ENCODE results near the gene C19orf44. TPM values are rescaled to one million over a fixed set of nuclear protein-coding genes. Genes with fewer than 3 reads are reported as not detected.
"Not testable (repeated sequence)": the region's sequence is repeated elsewhere in the genome, so short reads cannot be mapped to it uniquely, and the experiment has no call there.

The C19orf44 gene
- total and polyA plus RNA-seq, 2 experiments from 2014 or later, result 2.4 to 5.1 TPM

- Histone ChIP-seq H3K9me2 (ENCODE audit: insufficient read depth) (no peaks in the 10 kb centered on the region), H3K4me3 (peak overlapping the region; percentile 82), H3K9me3 (ENCODE audit: low read depth) (no peaks in the 10 kb centered on the region), H4K20me1 (ENCODE audit: insufficient read depth) (no peaks in the 10 kb centered on the region), H3K27ac (peak overlapping the region; percentile 92), H3K4me2 (ENCODE audit: unreplicated experiment) (peak overlapping the region; percentile 70), H3F3A (ENCODE audit: insufficient read depth) (no peaks in the 10 kb centered on the region), H3K9ac (peak overlapping the region; percentile 91), H3K36me3 (ENCODE audit: low read depth) (no peaks in the 10 kb centered on the region), H2AFZ (peak overlapping the region; percentile 94), H3K27me3 (replicated peaks; ENCODE audit: insufficient read depth) (no peaks in the 10 kb centered on the region), H3K4me1 (ENCODE audit: insufficient read depth) (0 out of 2 replicates have a peak, but pooled peaks cover 3% of the 10 kb centered on the region), H3K79me2 (ENCODE audit: insufficient read depth) (peaks cover 41% of the 10 kb centered on the region)
- TF ChIP-seq EZH2 (IDR thresholded peaks at IDR 0.05; ENCODE audit: insufficient read depth, poor library complexity, severe bottlenecking) (no peak), EZH2phosphoT487 (IDR thresholded peaks at IDR 0.05; ENCODE audit: insufficient read depth, low read depth) (no peak)
- DNase-seq, result peak; percentile 91
- in situ Hi-C loops (cut with MboI), result no loop called here
- 1 to 3% methylated on average over 16 of the region's 16 CpGs for WGBS, 2 experiments (ENCODE audit: low coverage in 1 of 2, low lambda C conversion rate in 2 of 2, missing lambda C conversion rate in 2 of 2)
Observed at GRCh38 chr19:16496613-16496983, 404 bp downstream of the C19orf44 start.

GRCh38 chr19:16497042-16497441 is 848 bp downstream of the C19orf44 start:
- no peaks in the 10 kb centered on the region for H4K20me1 ChIP-seq (ENCODE audit: insufficient read depth)
- no peaks in the 10 kb centered on the region for H3F3A ChIP-seq (ENCODE audit: insufficient read depth)
- H3K9me2 ChIP-seq (ENCODE audit: insufficient read depth), result no peaks in the 10 kb centered on the region
- H3K4me2 ChIP-seq (ENCODE audit: unreplicated experiment), result peak overlapping the region; percentile 70
- no peak for TF ChIP-seq EZH2phosphoT487 (IDR thresholded peaks at IDR 0.05; ENCODE audit: insufficient read depth, low read depth)
- no peak for TF ChIP-seq EZH2 (IDR thresholded peaks at IDR 0.05; ENCODE audit: insufficient read depth, poor library complexity, severe bottlenecking)
- WGBS, 2 experiments (ENCODE audit: low coverage in 1 of 2, low lambda C conversion rate in 2 of 2, missing lambda C conversion rate in 2 of 2), result 51 to 52% methylated on average over 11 to 12 of the region's 12 CpGs
- peak overlapping the region; percentile 82 for H3K4me3 ChIP-seq
- H3K9me3 ChIP-seq (ENCODE audit: low read depth), result no peaks in the 10 kb centered on the region
- H3K79me2 ChIP-seq (ENCODE audit: insufficient read depth), result peaks cover 41% of the 10 kb centered on the region
- H3K9ac ChIP-seq, result peak overlapping the region; percentile 91
- H3K27me3 ChIP-seq (replicated peaks; ENCODE audit: insufficient read depth), result no peaks in the 10 kb centered on the region
- DNase-seq, result peak; percentile 42
- peak overlapping the region; percentile 92 for H3K27ac ChIP-seq
- in situ Hi-C loops (cut with MboI), result no loop called here
- H3K4me1 ChIP-seq (ENCODE audit: insufficient read depth), result 0 out of 2 replicates have a peak, but pooled peaks cover 3% of the 10 kb centered on the region
- no peaks in the 10 kb centered on the region for H3K36me3 ChIP-seq (ENCODE audit: low read depth)
- H2AFZ ChIP-seq, result peak overlapping the region; percentile 94

GRCh38 chr19:16497837-16498236 is 1.6 kb downstream of the C19orf44 start:
- 84 to 86% methylated on average over 6 of the region's 6 CpGs for WGBS, 2 experiments (ENCODE audit: low coverage in 1 of 2, low lambda C conversion rate in 2 of 2, missing lambda C conversion rate in 2 of 2)
- no peaks in the 10 kb centered on the region for H3K36me3 ChIP-seq (ENCODE audit: low read depth)

GRCh38 chr19:16504271-16504670 is 8.1 kb downstream of the C19orf44 start:
- H3F3A ChIP-seq (ENCODE audit: insufficient read depth), result no peaks in the 10 kb centered on the region
- in situ Hi-C loops (cut with MboI), result no loop called here
- H3K9me3 ChIP-seq (ENCODE audit: low read depth), result no peaks in the 10 kb centered on the region
- H3K4me3 ChIP-seq, result no peak overlapping the region
- H3K79me2 ChIP-seq (ENCODE audit: insufficient read depth), result peaks cover 17% of the 10 kb centered on the region
- H4K20me1 ChIP-seq (ENCODE audit: insufficient read depth), result no peaks in the 10 kb centered on the region
- DNase-seq, result no peak
- no peak overlapping the region for H3K27ac ChIP-seq
- no peak overlapping the region for H2AFZ ChIP-seq
- peaks cover 5% of the 10 kb centered on the region; the same call in 1 of the 2 replicates for H3K4me1 ChIP-seq (ENCODE audit: insufficient read depth)
- WGBS, 2 experiments (ENCODE audit: low coverage in 1 of 2, low lambda C conversion rate in 2 of 2, missing lambda C conversion rate in 2 of 2), result 73 to 80% methylated on average over 3 of the region's 3 CpGs
- H3K9ac ChIP-seq, result no peak overlapping the region
- H3K27me3 ChIP-seq (replicated peaks; ENCODE audit: insufficient read depth), result no peaks in the 10 kb centered on the region
- no peaks in the 10 kb centered on the region for H3K36me3 ChIP-seq (ENCODE audit: low read depth)
- H3K9me2 ChIP-seq (ENCODE audit: insufficient read depth), result no peaks in the 10 kb centered on the region
- no peak for TF ChIP-seq EZH2phosphoT487 (IDR thresholded peaks at IDR 0.05; ENCODE audit: insufficient read depth, low read depth)
- TF ChIP-seq EZH2 (IDR thresholded peaks at IDR 0.05; ENCODE audit: insufficient read depth, poor library complexity, severe bottlenecking), result no peak
- no peak overlapping the region for H3K4me2 ChIP-seq (ENCODE audit: unreplicated experiment)

More at GRCh38 chr19:16497837-16498236, 1.6 kb downstream of the C19orf44 start:
- H3K9me2 ChIP-seq (ENCODE audit: insufficient read depth), result no peaks in the 10 kb centered on the region
- H3K9me3 ChIP-seq (ENCODE audit: low read depth), result no peaks in the 10 kb centered on the region
- H2AFZ ChIP-seq, result no peak overlapping the region
- 0 out of 2 replicates have a peak, but pooled peaks cover 3% of the 10 kb centered on the region for H3K4me1 ChIP-seq (ENCODE audit: insufficient read depth)
- H3K27me3 ChIP-seq (replicated peaks; ENCODE audit: insufficient read depth), result no peaks in the 10 kb centered on the region
- TF ChIP-seq EZH2 (IDR thresholded peaks at IDR 0.05; ENCODE audit: insufficient read depth, poor library complexity, severe bottlenecking), result no peak
- no peak for TF ChIP-seq EZH2phosphoT487 (IDR thresholded peaks at IDR 0.05; ENCODE audit: insufficient read depth, low read depth)
- H3K4me2 ChIP-seq (ENCODE audit: unreplicated experiment), result no peak overlapping the region
- H3K79me2 ChIP-seq (ENCODE audit: insufficient read depth), result peaks cover 41% of the 10 kb centered on the region
- DNase-seq, result no peak
- H3K27ac ChIP-seq, result no peak overlapping the region
- H3K9ac ChIP-seq, result no peak overlapping the region
- no peaks in the 10 kb centered on the region for H4K20me1 ChIP-seq (ENCODE audit: insufficient read depth)
- H3K4me3 ChIP-seq, result no peak overlapping the region
- H3F3A ChIP-seq (ENCODE audit: insufficient read depth), result no peaks in the 10 kb centered on the region
- in situ Hi-C loops (cut with MboI), result no loop called here

- H3K9me2 ChIP-seq (ENCODE audit: insufficient read depth); H3K4me2 ChIP-seq (ENCODE audit: unreplicated experiment); H3K36me3 ChIP-seq (ENCODE audit: low read depth); in situ Hi-C loops (cut with MboI); H2AFZ ChIP-seq; H3K27me3 ChIP-seq (replicated peaks; ENCODE audit: insufficient read depth); H3K9ac ChIP-seq; H4K20me1 ChIP-seq (ENCODE audit: insufficient read depth); H3K79me2 ChIP-seq (ENCODE audit: insufficient read depth); H3K9me3 ChIP-seq (ENCODE audit: low read depth); H3K4me1 ChIP-seq (ENCODE audit: insufficient read depth); H3K27ac ChIP-seq; H3F3A ChIP-seq (ENCODE audit: insufficient read depth); DNase-seq; H3K4me3 ChIP-seq: not testable (repeated sequence)
- WGBS, 2 experiments (ENCODE audit: low coverage in 1 of 2, low lambda C conversion rate in 2 of 2, missing lambda C conversion rate in 2 of 2), result 94 to 95% methylated on average over 9 to 11 of the region's 11 CpGs
Observed at GRCh38 chr19:16506161-16506560, 10.0 kb downstream of the C19orf44 start.

Data from GM23248 (cell line).